Loucy (cell line): Measurements from ENCODE around the gene DNAH17.

Source experiments
- H2AFZ ChIP-seq: fragments of 200-600 bp; sonication (generic); 2 replicates; pipeline ENCODE4 v1.6.0; 2016; ENCODE audit warnings: antibody characterized with exemption, mild to moderate bottlenecking, low read length, moderate library complexity
- H3F3A ChIP-seq: fragments of 200-600 bp; 2 replicates; pipeline ENCODE4 v1.6.0; 2016; ENCODE audit warnings: antibody characterized with exemption, low read depth, mild to moderate bottlenecking
- H3K27me3 ChIP-seq: fragments of 200-600 bp; sonication (generic); 2 replicates; pipeline ENCODE4 v1.6.1; 2014; ENCODE audit warnings: low read length, mild to moderate bottlenecking; ENCODE audit not compliant: insufficient read depth, poor library complexity, severe bottlenecking
- H3K36me3 ChIP-seq: fragments of 200-600 bp; sonication (generic); 2 replicates; pipeline ENCODE4 v1.6.1; 2016; ENCODE audit warnings: low read length; ENCODE audit not compliant: insufficient read depth
- H3K4me1 ChIP-seq: fragments of 200-600 bp; sonication (generic); 2 replicates; pipeline ENCODE4 v1.5.1; 2014; ENCODE audit warnings: low read length, mild to moderate bottlenecking; ENCODE audit not compliant: insufficient read depth, poor library complexity, severe bottlenecking
- H3K4me2 ChIP-seq: fragments of 200-600 bp; sonication (generic); 2 replicates; pipeline ENCODE4 v1.6.0; 2014; ENCODE audit warnings: antibody characterized with exemption, low read length, low read depth, mild to moderate bottlenecking; ENCODE audit not compliant: poor library complexity, severe bottlenecking
- H3K4me3 ChIP-seq: fragments of 200-600 bp; sonication (generic); 2 replicates; pipeline ENCODE4 v1.5.1; 2014; ENCODE audit warnings: low read length, mild to moderate bottlenecking, mixed read lengths; ENCODE audit not compliant: poor library complexity, severe bottlenecking
- H3K79me2 ChIP-seq: fragments of 200-600 bp; sonication (generic); 2 replicates; pipeline ENCODE4 v1.6.1; 2014; ENCODE audit warnings: low read length; ENCODE audit not compliant: insufficient read depth
- H3K9ac ChIP-seq: fragments of 200-600 bp; sonication (generic); 2 replicates; pipeline ENCODE4 v1.6.0; 2014; ENCODE audit warnings: mild to moderate bottlenecking, low read depth, low read length, moderate library complexity; ENCODE audit not compliant: poor library complexity, severe bottlenecking
- H3K9me2 ChIP-seq: fragments of 200-600 bp; sonication (generic); replicated peaks from 2 replicates; pipeline ENCODE4 v1.6.1; 2016; ENCODE audit warnings: low read depth, low read length, mixed read lengths
- H3K9me3 ChIP-seq: fragments of 200-600 bp; sonication (generic); 2 replicates; pipeline ENCODE4 v1.6.1; 2014; ENCODE audit warnings: mild to moderate bottlenecking, antibody characterized with exemption, low read length, low read depth; ENCODE audit not compliant: insufficient read depth
- H4K20me1 ChIP-seq: fragments of 200-600 bp; sonication (generic); 2 replicates; pipeline ENCODE4 v1.6.0; 2014; ENCODE audit warnings: antibody characterized with exemption, low read length, mild to moderate bottlenecking; ENCODE audit not compliant: insufficient read depth, poor library complexity, severe bottlenecking
- CTCF ChIP-seq: fragments of 200-600 bp; sonication (generic); conservative IDR thresholded peaks from 2 replicates; pipeline ENCODE4 v1.5.1; 2014; ENCODE audit warnings: mild to moderate bottlenecking, antibody characterized with exemption, low read length
- EZH2phosphoT487 ChIP-seq: fragments of 200-600 bp; IDR thresholded peaks from 2 replicates; pipeline ENCODE4 v1.6.1; 2018; ENCODE audit warnings: antibody characterized with exemption, mild to moderate bottlenecking, moderate library complexity, borderline replicate concordance

DNAH17 gene

GRCh38 chr17:78418326-78419026, 158.7 kb downstream of the DNAH17 start:
- H4K20me1 ChIP-seq = peaks cover 5% of the 10 kb centered on the region
- H3K9ac ChIP-seq = no peak overlapping the region
- H3F3A ChIP-seq = no peaks in the 10 kb centered on the region
- peaks cover 7% of the 10 kb centered on the region; the same call in 1 of the 2 replicates for H3K79me2 ChIP-seq
- H3K27me3 ChIP-seq = no peaks in the 10 kb centered on the region
- no peak overlapping the region for H2AFZ ChIP-seq
- no peaks in the 10 kb centered on the region for H3K9me3 ChIP-seq
- H3K36me3 ChIP-seq = peaks cover 64% of the 10 kb centered on the region
- no peaks in the 10 kb centered on the region for H3K9me2 ChIP-seq
- H3K4me3 ChIP-seq = no peak overlapping the region
- H3K4me1 ChIP-seq = peaks cover 34% of the 10 kb centered on the region
- TF ChIP-seq CTCF (no peak), EZH2phosphoT487 (no peak)
- no peak overlapping the region for H3K4me2 ChIP-seq

GRCh38 chr17:78417531-78417909, 159.7 kb downstream of the DNAH17 start:
- H2AFZ ChIP-seq = no peak overlapping the region
- H3K4me3 ChIP-seq = no peak overlapping the region
- peaks cover 34% of the 10 kb centered on the region for H3K4me1 ChIP-seq
- peaks cover 16% of the 10 kb centered on the region; the same call in 1 of the 2 replicates for H3K79me2 ChIP-seq
- H3F3A ChIP-seq = no peaks in the 10 kb centered on the region
- no peaks in the 10 kb centered on the region for H3K9me2 ChIP-seq
- H3K36me3 ChIP-seq = peaks cover 67% of the 10 kb centered on the region
- H3K27me3 ChIP-seq = no peaks in the 10 kb centered on the region
- peaks cover 9% of the 10 kb centered on the region for H4K20me1 ChIP-seq
- no peak overlapping the region for H3K4me2 ChIP-seq
- TF ChIP-seq EZH2phosphoT487 = no peak
- no peak for TF ChIP-seq CTCF
- H3K9ac ChIP-seq = no peak overlapping the region
- H3K9me3 ChIP-seq = no peaks in the 10 kb centered on the region

- H3K36me3 ChIP-seq = peaks cover 72% of the 10 kb centered on the region
- no peak overlapping the region for H3K9ac ChIP-seq
- H4K20me1 ChIP-seq = peaks cover 14% of the 10 kb centered on the region
- H3F3A ChIP-seq = no peaks in the 10 kb centered on the region
- peaks cover 20% of the 10 kb centered on the region; the same call in 1 of the 2 replicates for H3K79me2 ChIP-seq
- no peak overlapping the region for H2AFZ ChIP-seq
- H3K4me3 ChIP-seq = no peak overlapping the region
- H3K9me2 ChIP-seq = no peaks in the 10 kb centered on the region
- no peak for TF ChIP-seq EZH2phosphoT487
- TF ChIP-seq CTCF = no peak
- no peak overlapping the region for H3K4me2 ChIP-seq
- peaks cover 34% of the 10 kb centered on the region for H3K4me1 ChIP-seq
- no peaks in the 10 kb centered on the region for H3K27me3 ChIP-seq
- H3K9me3 ChIP-seq = no peaks in the 10 kb centered on the region
These were observed 160.2 kb downstream of the DNAH17 start for GRCh38 chr17:78416791-78417530.
